Naive thymus-derived CD4-positive, alpha-beta T cell (primary cell): ENCODE results near the gene MYL7. TPM values are rescaled to one million over a fixed set of nuclear protein-coding genes. Genes with fewer than 3 reads are reported as not detected.
A peak's percentile ranks its signal among the peaks of the same experiment; 100 is the strongest.

Source experiments
- ATAC-seq: fragments of 150-1000 bp; cut with Tn5 transposase; 2 replicates; pipeline ENCODE4 v1.10.0; 2021; ENCODE audit warnings: mild to moderate bottlenecking, moderate library complexity
- CTCF ChIA-PET: fragments of 350-600 bp; sonication (Branson Sonifier 250); formaldehyde crosslinking; loops from one replicate; lab custom pipeline; 2021; ENCODE audit warnings: antibody characterized with exemption; lab: Charles Lee
- POLR2A ChIA-PET: fragments of 350-600 bp; sonication (Branson Sonifier 250); formaldehyde crosslinking; loops from one replicate; lab custom pipeline; 2021; ENCODE audit warnings: antibody characterized with exemption, inconsistent platforms; lab: Charles Lee
- DNase-seq, 9 donors: peaks; one replicate each; pipeline versions ENCODE4 v3.0.0 to v3.0.0-alpha.2; 2020 to 2022; ENCODE audit warnings: mixed read lengths in 1 of 9
- H3K27ac ChIP-seq: one replicate; pipeline ENCODE4 v1.7.0; 2013; ENCODE audit warnings: mild to moderate bottlenecking, low read depth, low read length, moderate library complexity
- H3K27me3 ChIP-seq, 2 donors: one replicate each; pipeline ENCODE4 v1.7.0; 2013; ENCODE audit warnings: low read length in 2 of 2, mild to moderate bottlenecking in 2 of 2, moderate library complexity in 2 of 2; ENCODE audit not compliant: control insufficient read depth in 2 of 2, insufficient read depth in 2 of 2
- H3K36me3 ChIP-seq, 3 experiments: 1 replicate in 2 of 3; 2 replicates in 1 of 3; pipeline ENCODE4 v1.7.0; 2013; ENCODE audit warnings: low read length in 3 of 3, mild to moderate bottlenecking in 3 of 3, moderate library complexity in 1 of 3; ENCODE audit not compliant: insufficient read depth in 3 of 3, control insufficient read depth in 2 of 3
- H3K4me1 ChIP-seq, 2 donors: one replicate each; pipeline ENCODE4 v1.7.0; 2013; ENCODE audit warnings: low read length in 2 of 2, mild to moderate bottlenecking in 2 of 2, moderate library complexity in 1 of 2; ENCODE audit not compliant: control insufficient read depth in 2 of 2, insufficient read depth in 2 of 2
- H3K4me3 ChIP-seq: 2 replicates; pipeline ENCODE4 v1.7.0; 2013; ENCODE audit warnings: mild to moderate bottlenecking, low read length
- H3K9me3 ChIP-seq, 3 experiments: 1 replicate in 2 of 3; 2 replicates in 1 of 3; pipeline ENCODE4 v1.7.0; 2013; ENCODE audit warnings: low read length in 3 of 3; ENCODE audit not compliant: control insufficient read depth in 2 of 3
- H3K27ac Mint-ChIP-seq, 9 donors: one replicate each; pipeline ENCODE4 v1.8.0; 2020 to 2022; ENCODE audit warnings: mixed read lengths in 9 of 9, mild to moderate bottlenecking in 8 of 9, moderate library complexity in 5 of 9, inconsistent platforms in 2 of 9
- H3K27me3 Mint-ChIP-seq, 5 donors: one replicate each; pipeline ENCODE4 v1.8.0; 2021 to 2022; ENCODE audit warnings: mixed read lengths in 5 of 5, mild to moderate bottlenecking in 1 of 5
- H3K36me3 Mint-ChIP-seq, 5 donors: one replicate each; pipeline ENCODE4 v1.8.0; 2020 to 2022; ENCODE audit warnings: mixed read lengths in 5 of 5, mild to moderate bottlenecking in 3 of 5, inconsistent platforms in 1 of 5
- H3K4me1 Mint-ChIP-seq, 7 donors: one replicate each; pipeline ENCODE4 v1.8.0; 2020 to 2022; ENCODE audit warnings: mixed read lengths in 7 of 7, mild to moderate bottlenecking in 3 of 7, inconsistent platforms in 1 of 7
- H3K4me3 Mint-ChIP-seq, 10 donors: one replicate each; pipeline ENCODE4 v1.8.0; 2020 to 2022; ENCODE audit warnings: mild to moderate bottlenecking in 10 of 10, mixed read lengths in 10 of 10, moderate library complexity in 6 of 10, inconsistent platforms in 2 of 10
- H3K9me3 Mint-ChIP-seq, 11 donors: one replicate each; pipeline ENCODE4 v1.8.0; 2020 to 2022; ENCODE audit warnings: mixed read lengths in 11 of 11, mild to moderate bottlenecking in 4 of 11, inconsistent platforms in 1 of 11, moderate library complexity in 1 of 11
- intact Hi-C, 2 donors: fragments of 100-400 bp; cut with micrococcal nuclease; formaldehyde crosslinking; loops; one replicate each; pipeline ENCODE4 v1.15.1; 2023
- polyA plus RNA-seq, 2 donors: library from polyadenylated mRNA; unstranded; fragments of 300-500 nt; fragmentation: Illumina TruSeq; gene quantifications; one replicate each; pipeline ENCODE4 v1.2.3, GENCODE V29; 2021
- total RNA-seq, 6 experiments: library from RNA in 5 of 6; stranded (reverse) in 5 of 6; gene quantifications; 1 replicate in 5 of 6; 2 replicates in 1 of 6; pipeline ENCODE4 v1.2.3 and lab custom pipeline; 2021 to 2026

The MYL7 gene
- total and polyA plus RNA-seq, 7 experiments from 2014 or later = not detected

- Mint-ChIP-seq H3K9me3 (no peaks in the 10 kb centered on the region), H3K27ac (peak overlapping the region in 5 of 9 donors; percentile 15 to 66 (median 51)), H3K36me3 (peaks cover 0 to 25% (median 10%) of the 10 kb centered on the region in 5 donors), H3K4me1 (peaks cover 21 to 43% (median 39%) of the 10 kb centered on the region in 7 donors), H3K4me3 (peak overlapping the region in 2 of 10 donors; percentile 34 to 36), H3K27me3 (peaks cover 0 to 3% (median 0%) of the 10 kb centered on the region in 5 donors)
- intact Hi-C loops = loop anchor here (5.0 kb wide), 2 partner anchors 452 to 462 kb away; partner anchors contain the start of genes DDX56 (in 1 of the 2) and TMED4 (in 1 of the 2)
- Histone ChIP-seq H3K36me3 (peaks cover 0 to 51% (median 6%) of the 10 kb centered on the region in 3 experiments), H3K4me1 (peaks cover 8 to 9% of the 10 kb centered on the region in 2 donors), H3K4me3 (no peak overlapping the region), H3K27me3 (no peaks in the 10 kb centered on the region), H3K27ac (no peak overlapping the region), H3K9me3 (no peaks in the 10 kb centered on the region)
- ATAC-seq (no peak), DNase-seq (no peak)
- ChIA-PET POLR2A (interaction anchor here (0.6 kb wide), 1 partner anchor 96 kb away, joined by 3 read pairs; no protein-coding TSS in a partner anchor), CTCF (no interaction called here)
These were observed 21.2 kb downstream of the MYL7 start for GRCh38 chr7:44119829-44120380.

- H3K36me3 Mint-ChIP-seq = peaks cover 0 to 42% (median 10%) of the 10 kb centered on the region in 5 donors
These were observed 23.2 kb downstream of the MYL7 start for GRCh38 chr7:44117801-44118429.

GRCh38 chr7:44116789-44117666 lies 24.1 kb downstream of the MYL7 start:
- H3K36me3 ChIP-seq = peaks cover 0 to 79% (median 6%) of the 10 kb centered on the region in 3 experiments
- H3K36me3 Mint-ChIP-seq = peaks cover 0 to 47% (median 10%) of the 10 kb centered on the region in 5 donors

More at GRCh38 chr7:44117801-44118429, 23.2 kb downstream of the MYL7 start:
- Histone ChIP-seq H3K9me3 (no peaks in the 10 kb centered on the region), H3K4me1 (peaks cover 8% of the 10 kb centered on the region in 2 donors), H3K36me3 (peaks cover 0 to 70% (median 6%) of the 10 kb centered on the region in 3 experiments), H3K4me3 (no peak overlapping the region), H3K27ac (no peak overlapping the region), H3K27me3 (no peaks in the 10 kb centered on the region)
- peak overlapping the region in 1 of 9 donors; percentile 62 for H3K27ac Mint-ChIP-seq
- no peak for DNase-seq
- ChIA-PET POLR2A (interaction anchor here (0.8 kb wide), 1 partner anchor 34 kb away, joined by 3 read pairs; no protein-coding TSS in a partner anchor), CTCF (no interaction called here)
- no peaks in the 10 kb centered on the region for H3K9me3 Mint-ChIP-seq
- intact Hi-C loops = no loop called here
- ATAC-seq = no peak
- peaks cover 17 to 36% (median 32%) of the 10 kb centered on the region in 7 donors for H3K4me1 Mint-ChIP-seq
- no peaks in the 10 kb centered on the region for H3K27me3 Mint-ChIP-seq
- H3K4me3 Mint-ChIP-seq = no peak overlapping the region

GRCh38 chr7:44116087-44116788 lies 24.9 kb downstream of the MYL7 start:
- POLR2A ChIA-PET = interaction anchor here (1.5 kb wide), 1 partner anchor 11 kb away, joined by 3 read pairs; no protein-coding TSS in a partner anchor
- no peak overlapping the region for H3K27ac Mint-ChIP-seq
- no peak for ATAC-seq

More at GRCh38 chr7:44116789-44117666, 24.1 kb downstream of the MYL7 start:
- Mint-ChIP-seq H3K9me3 (no peaks in the 10 kb centered on the region), H3K27ac (peak overlapping the region in 2 of 9 donors; percentile 25 to 43), H3K27me3 (no peaks in the 10 kb centered on the region), H3K4me3 (peak overlapping the region in 1 of 10 donors; percentile 20), H3K4me1 (peaks cover 9 to 27% (median 23%) of the 10 kb centered on the region in 7 donors)
- ChIA-PET CTCF (no interaction called here), POLR2A (interaction anchor here (0.8 to 1.5 kb wide), 2 partner anchors 11 to 33 kb away, joined by 3 read pairs; no protein-coding TSS in a partner anchor)
- Histone ChIP-seq H3K4me3 (no peak overlapping the region), H3K27me3 (no peaks in the 10 kb centered on the region), H3K9me3 (no peaks in the 10 kb centered on the region), H3K4me1 (peaks cover 0 to 2% of the 10 kb centered on the region in 2 donors), H3K27ac (no peak overlapping the region)
- DNase-seq (no peak), ATAC-seq (no peak)
- intact Hi-C loops = no loop called here

GRCh38 chr7:44114586-44115310 lies 26.4 kb downstream of the MYL7 start:
- intact Hi-C loops = no loop called here
- no peak overlapping the region for H3K4me3 Mint-ChIP-seq
- Histone ChIP-seq H3K27ac (no peak overlapping the region), H3K9me3 (no peaks in the 10 kb centered on the region), H3K4me1 (no peaks in the 10 kb centered on the region), H3K36me3 (peaks cover 0 to 98% (median 6%) of the 10 kb centered on the region in 3 experiments), H3K4me3 (no peak overlapping the region), H3K27me3 (no peaks in the 10 kb centered on the region)
- peaks cover 0 to 43% (median 5%) of the 10 kb centered on the region in 5 donors for H3K36me3 Mint-ChIP-seq
- ATAC-seq (no peak), DNase-seq (no peak)
- no peaks in the 10 kb centered on the region for H3K27me3 Mint-ChIP-seq
- ChIA-PET CTCF (no interaction called here), POLR2A (interaction anchor here (0.9 to 1.3 kb wide), 2 partner anchors 9 to 49 kb away, joined by 3 read pairs; partner anchors contain the start of genes PGAM2 and POLD2)
- H3K4me1 Mint-ChIP-seq = peaks cover 2 to 11% (median 5%) of the 10 kb centered on the region in 7 donors
- peak overlapping the region in 1 of 9 donors; percentile 17 for H3K27ac Mint-ChIP-seq
- no peaks in the 10 kb centered on the region for H3K9me3 Mint-ChIP-seq

More at GRCh38 chr7:44116087-44116788, 24.9 kb downstream of the MYL7 start:
- no peak for DNase-seq
- Mint-ChIP-seq H3K4me3 (no peak overlapping the region), H3K27me3 (no peaks in the 10 kb centered on the region), H3K36me3 (peaks cover 0 to 47% (median 10%) of the 10 kb centered on the region in 5 donors), H3K9me3 (no peaks in the 10 kb centered on the region), H3K4me1 (peaks cover 9 to 26% (median 17%) of the 10 kb centered on the region in 7 donors)
- Histone ChIP-seq H3K27ac (no peak overlapping the region), H3K27me3 (no peaks in the 10 kb centered on the region), H3K36me3 (peaks cover 0 to 84% (median 6%) of the 10 kb centered on the region in 3 experiments), H3K4me3 (no peak overlapping the region), H3K4me1 (no peaks in the 10 kb centered on the region), H3K9me3 (no peaks in the 10 kb centered on the region)
- intact Hi-C loops = no loop called here
- CTCF ChIA-PET = interaction anchor here (0.6 kb wide), 1 partner anchor 72 kb away, joined by 3 read pairs; no protein-coding TSS in a partner anchor
